Stomach (tissue), 9 donors: ENCODE data around the gene CD48. TPM values are rescaled to one million over a fixed set of nuclear protein-coding genes. Genes with fewer than 3 reads are reported as not detected.

Experiments used
- DNase-seq, 2 donors: peaks; one replicate each; pipeline versions ENCODE4 v3.0.0 to v3.0.0-alpha.2; 2013 to 2019
- H3K27ac ChIP-seq, 5 donors: fragments of 200-600 bp in 4 of 5; sonication (generic) in 4 of 5; one replicate each; pipeline ENCODE4 v1.5.1; 2013 to 2019; ENCODE audit warnings: mild to moderate bottlenecking in 1 of 5, moderate library complexity in 1 of 5
- H3K27me3 ChIP-seq, 3 donors: fragments of 200-600 bp; sonication (generic); one replicate each; pipeline ENCODE4 v1.5.1; 2017 to 2019; ENCODE audit warnings: mixed run types in 1 of 3
- H3K36me3 ChIP-seq, 4 donors: fragments of 200-600 bp; sonication (generic); 1 replicate in 3 of 4; 2 replicates in 1 of 4; pipeline ENCODE4 v1.5.1; 2016 to 2019
- H3K4me1 ChIP-seq, 4 donors: fragments of 200-600 bp; sonication (generic); one replicate each; pipeline ENCODE4 v1.5.1; 2016 to 2019
- H3K4me3 ChIP-seq, 4 donors: fragments of 200-600 bp; sonication (generic) in 3 of 4; one replicate each; pipeline ENCODE4 v1.5.1; 2016 to 2019; ENCODE audit warnings: mild to moderate bottlenecking in 1 of 4
- H3K9me3 ChIP-seq, 4 donors: fragments of 200-600 bp; sonication (generic); one replicate each; pipeline ENCODE4 v1.5.1; 2016 to 2019
- EP300 ChIP-seq: sonication (generic); formaldehyde crosslinking; IDR thresholded peaks from one replicate; pipeline ENCODE4 v1.6.1; 2017; ENCODE audit warnings: antibody characterized with exemption
- POLR2A ChIP-seq, 4 donors: fragments of 450-650 bp; IDR thresholded peaks; one replicate each; pipeline ENCODE4 v1.6.1; 2016; ENCODE audit warnings: antibody characterized with exemption in 4 of 4, control low read depth in 2 of 4, mild to moderate bottlenecking in 1 of 4, moderate library complexity in 1 of 4
- POLR2AphosphoS5 ChIP-seq, 3 donors: sonication (generic); formaldehyde crosslinking; IDR thresholded peaks; one replicate each; pipeline ENCODE4 v1.6.1; 2016; ENCODE audit warnings: antibody characterized with exemption in 3 of 3
- WGBS, 5 donors: extraction: QIAGEN DNeasy Blood & Tissue Kit in 3 of 5; methylation state at CpG; one replicate each; pipeline versions ENCODE4 v1.1.5 to v1.1.7; 2013 to 2018; 5-methylcytosine and 5-hydroxymethylcytosine counted together
- intact Hi-C: fragments of 100-400 bp; cut with DNase I; formaldehyde crosslinking; loops from one replicate; pipeline ENCODE4 v1.15.1; 2023; ENCODE audit warnings: low total_unique reads
- polyA plus RNA-seq, 3 donors: library from polyadenylated mRNA; stranded (reverse); fragments of 200-250 nt; gene quantifications; one replicate each; pipeline ENCODE4 v1.2.3, GENCODE V29; 2013
- total RNA-seq, 5 donors: library from RNA; depleted of rRNA; stranded (reverse); fragments of >200 nt; gene quantifications; one replicate each; pipeline versions ENCODE4 v1.1.0 to v1.2.3, GENCODE V29; 2014 to 2016
- TF ChIP-seq, protein P1 (sequence below), 7 experiments: fragments of 450-650 bp in 4 of 7; fragments of 200-600 bp in 3 of 7; sonication (generic) in 3 of 7; IDR thresholded peaks; one replicate each; pipeline ENCODE4 v1.5.1; 2016 to 2019; ENCODE audit warnings: antibody characterized with exemption in 7 of 7, control low read depth in 2 of 7, mild to moderate bottlenecking in 1 of 7
- donor health status: healthy with polysubstance abuse.
- donor health status: Bipolar disorder and iron deficiency.
- donor health status: healthy.

The CD48 gene
- total and polyA plus RNA-seq, 8 donors = 0.58 to 23.7 (median 8.8) TPM; not detected in 2

- H3K36me3 ChIP-seq = peaks cover 0 to 8% (median 0%) of the 10 kb centered on the region in 4 donors
- H3K9me3 ChIP-seq = no peaks in the 10 kb centered on the region
- H3K4me1 ChIP-seq = peaks cover 0 to 15% (median 5%) of the 10 kb centered on the region in 4 donors
- TF ChIP-seq, protein P1, sequence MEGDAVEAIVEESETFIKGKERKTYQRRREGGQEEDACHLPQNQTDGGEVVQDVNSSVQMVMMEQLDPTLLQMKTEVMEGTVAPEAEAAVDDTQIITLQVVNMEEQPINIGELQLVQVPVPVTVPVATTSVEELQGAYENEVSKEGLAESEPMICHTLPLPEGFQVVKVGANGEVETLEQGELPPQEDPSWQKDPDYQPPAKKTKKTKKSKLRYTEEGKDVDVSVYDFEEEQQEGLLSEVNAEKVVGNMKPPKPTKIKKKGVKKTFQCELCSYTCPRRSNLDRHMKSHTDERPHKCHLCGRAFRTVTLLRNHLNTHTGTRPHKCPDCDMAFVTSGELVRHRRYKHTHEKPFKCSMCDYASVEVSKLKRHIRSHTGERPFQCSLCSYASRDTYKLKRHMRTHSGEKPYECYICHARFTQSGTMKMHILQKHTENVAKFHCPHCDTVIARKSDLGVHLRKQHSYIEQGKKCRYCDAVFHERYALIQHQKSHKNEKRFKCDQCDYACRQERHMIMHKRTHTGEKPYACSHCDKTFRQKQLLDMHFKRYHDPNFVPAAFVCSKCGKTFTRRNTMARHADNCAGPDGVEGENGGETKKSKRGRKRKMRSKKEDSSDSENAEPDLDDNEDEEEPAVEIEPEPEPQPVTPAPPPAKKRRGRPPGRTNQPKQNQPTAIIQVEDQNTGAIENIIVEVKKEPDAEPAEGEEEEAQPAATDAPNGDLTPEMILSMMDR (IDR thresholded peaks at IDR 0.05) = no peak
- TF ChIP-seq EP300 (no peak), POLR2A (IDR thresholded peaks at IDR 0.05) (no peak), POLR2AphosphoS5 (IDR thresholded peaks at IDR 0.05) (no peak)
- intact Hi-C loops = no loop called here
- 65 to 77% (median 68%) methylated on average over 3 of the region's 3 CpGs for WGBS, 5 donors
- H3K4me3 ChIP-seq = no peak overlapping the region
- DNase-seq = no peak
- peaks cover 0 to 22% (median 0%) of the 10 kb centered on the region in 3 donors for H3K27me3 ChIP-seq
- H3K27ac ChIP-seq = no peak overlapping the region
Observed at GRCh38 chr1:160679893-160680292, 31.7 kb downstream of the CD48 start.

DNA sequence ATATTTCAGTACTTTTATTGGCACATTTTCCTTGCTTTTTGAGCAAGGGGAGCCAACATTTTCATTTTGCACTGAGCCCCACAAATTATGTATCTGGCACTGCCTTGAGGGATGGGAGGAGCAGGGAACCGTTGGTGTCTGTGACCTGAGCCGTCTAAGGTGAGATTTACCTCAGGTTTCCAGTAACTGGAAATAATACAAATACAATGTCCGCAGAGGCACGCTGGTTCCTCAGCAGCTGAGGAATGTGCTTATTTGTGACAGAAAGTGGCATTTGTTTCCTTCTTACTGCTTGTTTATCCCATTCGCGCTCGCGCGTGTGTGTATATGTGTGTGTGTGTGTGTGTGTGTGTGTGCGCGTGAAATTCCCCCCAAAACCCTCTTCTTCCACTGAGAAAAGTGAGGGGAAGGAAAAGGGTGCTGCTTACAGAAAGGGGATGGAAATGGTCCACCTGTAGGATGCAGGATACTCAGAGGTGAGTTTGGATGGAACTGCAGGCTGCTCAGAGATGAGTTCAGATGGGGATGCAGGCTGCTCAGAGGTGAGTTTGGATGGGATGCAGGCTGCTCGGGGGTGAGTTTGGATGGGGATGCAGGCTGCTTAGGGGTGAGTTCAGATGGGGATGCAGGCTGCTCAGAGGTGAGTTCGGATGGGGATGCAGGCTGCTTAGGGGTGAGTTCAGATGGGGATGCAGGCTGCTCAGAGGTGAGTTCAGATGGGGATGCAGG is 34.6 kb downstream of the CD48 start:
- H3K27ac ChIP-seq = no peak overlapping the region

GRCh38 chr1:160675641-160676410 is 35.8 kb downstream of the CD48 start:
- no peak overlapping the region for H3K4me3 ChIP-seq
- H3K27ac ChIP-seq = peak overlapping the region in 1 of 5 donors; percentile 53
- TF ChIP-seq, protein P1 (IDR thresholded peaks at IDR 0.05) = peak in 4 of 7 experiments; percentile 19 to 58 (median 42)
- TF ChIP-seq POLR2A (IDR thresholded peaks at IDR 0.05) (no peak), EP300 (no peak), POLR2AphosphoS5 (IDR thresholded peaks at IDR 0.05) (no peak)
- peak; percentile 72 to 86 for DNase-seq
- peaks cover 0 to 29% (median 0%) of the 10 kb centered on the region in 3 donors for H3K27me3 ChIP-seq
- H3K36me3 ChIP-seq = peaks cover 0 to 6% (median 0%) of the 10 kb centered on the region in 4 donors
- H3K9me3 ChIP-seq = no peaks in the 10 kb centered on the region
- intact Hi-C loops = no loop called here
- 49 to 57% (median 52%) methylated on average over 6 of the region's 6 CpGs for WGBS, 5 donors
- H3K4me1 ChIP-seq = peaks cover 0 to 19% (median 0%) of the 10 kb centered on the region in 4 donors

More for the DNA sequence above, 34.6 kb downstream of the CD48 start:
- Histone ChIP-seq H3K27me3 (peaks cover 0 to 37% (median 0%) of the 10 kb centered on the region in 3 donors), H3K4me1 (peaks cover 0 to 19% (median 2%) of the 10 kb centered on the region in 4 donors), H3K4me3 (no peak overlapping the region), H3K36me3 (peaks cover 0 to 8% (median 0%) of the 10 kb centered on the region in 4 donors), H3K9me3 (no peaks in the 10 kb centered on the region)
- 67 to 78% (median 72%) methylated on average over 13 of the region's 13 CpGs for WGBS, 5 donors
- intact Hi-C loops = no loop called here
- no peak for DNase-seq
- TF ChIP-seq POLR2AphosphoS5 (IDR thresholded peaks at IDR 0.05) (no peak), EP300 (no peak), POLR2A (IDR thresholded peaks at IDR 0.05) (no peak)
- TF ChIP-seq, protein P1 (IDR thresholded peaks at IDR 0.05) = no peak

DNA sequence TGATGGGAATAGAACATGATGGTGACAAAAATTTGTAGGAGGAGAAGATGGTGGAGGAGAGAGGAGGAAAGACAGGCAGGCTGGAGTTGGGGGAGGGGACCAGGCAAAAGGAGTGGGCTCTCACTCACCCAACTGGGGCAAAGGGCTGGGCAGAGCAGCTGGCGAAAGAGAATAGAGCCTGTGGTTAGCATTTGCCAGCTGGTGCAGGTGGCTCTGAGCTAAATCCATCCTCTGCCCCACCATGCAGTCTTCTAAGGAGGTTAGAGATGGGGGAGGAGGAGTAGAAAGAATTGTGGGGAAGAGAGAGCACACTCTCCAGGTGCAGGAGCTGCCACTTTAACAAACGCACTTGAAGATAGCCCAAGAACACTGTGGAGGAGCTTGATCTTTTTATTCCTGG is 37.2 kb downstream of the CD48 start:
- no peak overlapping the region for H3K4me3 ChIP-seq
- DNase-seq = no peak
- H3K36me3 ChIP-seq = peaks cover 0 to 5% (median 0%) of the 10 kb centered on the region in 4 donors
- peak overlapping the region in 1 of 5 donors; percentile 53 for H3K27ac ChIP-seq
- TF ChIP-seq EP300 (no peak), POLR2A (IDR thresholded peaks at IDR 0.05) (no peak), POLR2AphosphoS5 (IDR thresholded peaks at IDR 0.05) (no peak)
- TF ChIP-seq, protein P1 (IDR thresholded peaks at IDR 0.05) = no peak
- peaks cover 0 to 4% (median 0%) of the 10 kb centered on the region in 4 donors for H3K9me3 ChIP-seq
- 50 to 63% (median 60%) methylated on average over 2 of the region's 2 CpGs for WGBS, 5 donors
- intact Hi-C loops = no loop called here
- peaks cover 0 to 19% (median 0%) of the 10 kb centered on the region in 4 donors for H3K4me1 ChIP-seq
- peaks cover 0 to 20% (median 0%) of the 10 kb centered on the region in 3 donors for H3K27me3 ChIP-seq
